Astrocyte of the cerebellum (primary cell): ENCODE data around the gene ITPK1.

Experiments used
- DNase-seq: peaks from one replicate; pipeline ENCODE4 v3.0.0-alpha.2; 2011; ENCODE audit warnings: low read depth
- H3K4me3 ChIP-seq: 2 replicates; pipeline ENCODE4 v1.5.1; 2011; ENCODE audit warnings: mild to moderate bottlenecking, low read depth, low read length, moderate library complexity
- CTCF ChIP-seq: IDR thresholded peaks from 2 replicates; pipeline ENCODE4 v1.5.1; 2012; ENCODE audit warnings: low read length, low read depth, moderate library complexity, mild to moderate bottlenecking; ENCODE audit errors: missing control alignments
- in situ Hi-C: cut with HindIII; loops from 2 replicates; pipeline ENCODE4 v1.10.0; 2017; ENCODE audit warnings: low sequenced_read_pairs

The ITPK1 gene

GRCh38 chr14:92960706-92961566, 154.8 kb downstream of the ITPK1 start:
- no peak overlapping the region for H3K4me3 ChIP-seq
- no peak for TF ChIP-seq CTCF
- in situ Hi-C loops: loop anchor here (5.0 to 10.0 kb wide), 2 partner anchors 64 to 176 kb away; no protein-coding TSS in a partner anchor
- no peak for DNase-seq

GRCh38 chr14:92959761-92960680, 155.7 kb downstream of the ITPK1 start:
- in situ Hi-C loops: loop anchor here (5.0 to 10.0 kb wide), 2 partner anchors 65 to 177 kb away; no protein-coding TSS in a partner anchor
- DNase-seq: no peak
- no peak overlapping the region for H3K4me3 ChIP-seq
- TF ChIP-seq CTCF: no peak

DNA sequence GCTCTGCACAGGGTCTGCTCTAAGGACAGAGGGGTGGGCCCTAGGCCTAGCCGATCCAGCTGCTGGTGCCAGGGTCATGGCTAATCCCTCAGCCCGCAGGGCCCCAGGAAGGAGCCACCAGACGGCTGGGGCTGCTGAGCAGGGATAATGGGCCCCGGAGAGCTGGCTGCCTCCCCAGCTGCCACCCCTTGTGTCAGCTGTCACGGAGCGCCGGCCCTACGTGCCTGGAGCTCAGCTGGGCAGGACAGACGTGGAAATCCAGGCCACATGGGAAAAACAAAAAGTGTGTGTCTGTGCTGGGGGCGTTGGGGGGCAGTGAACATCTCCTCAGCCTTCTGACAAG, 156.6 kb downstream of the ITPK1 start:
- H3K4me3 ChIP-seq: no peak overlapping the region
- DNase-seq: no peak
- in situ Hi-C loops: no loop called here
- TF ChIP-seq CTCF: no peak

- TF ChIP-seq CTCF: no peak
- DNase-seq: no peak
- no peak overlapping the region for H3K4me3 ChIP-seq
- in situ Hi-C loops: no loop called here
Measured at GRCh38 chr14:92958373-92959188, 157.1 kb downstream of the ITPK1 start.

GRCh38 chr14:92956961-92957360, 158.8 kb downstream of the ITPK1 start:
- H3K4me3 ChIP-seq: no peak overlapping the region
- DNase-seq: no peak
- TF ChIP-seq CTCF: no peak
- in situ Hi-C loops: no loop called here

DNA sequence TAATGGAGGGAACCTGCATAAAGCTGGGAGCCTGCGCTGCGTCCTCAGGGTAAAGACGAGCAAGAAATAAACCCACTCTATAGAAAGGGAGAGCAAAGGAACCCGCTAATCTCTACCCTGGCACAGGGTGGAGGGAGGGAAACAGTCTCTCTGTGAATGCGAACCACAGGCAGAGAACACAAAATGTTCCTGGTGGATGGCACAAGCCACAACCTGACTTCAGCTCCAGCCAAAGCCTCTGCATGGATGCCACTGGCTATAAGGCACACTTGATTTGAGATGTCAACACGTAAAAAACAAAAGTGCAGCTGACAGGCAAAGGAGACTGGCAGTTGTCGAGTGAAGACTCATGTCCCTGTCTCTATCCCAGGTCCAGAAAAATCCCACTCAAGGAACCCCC, 160.3 kb downstream of the ITPK1 start:
- TF ChIP-seq CTCF: no peak
- in situ Hi-C loops: no loop called here
- DNase-seq: no peak
- no peak overlapping the region for H3K4me3 ChIP-seq
